ENCODE results near the gene MUC5B.
A peak's percentile ranks its signal among the peaks of the same experiment; 100 is the strongest.

The MUC5B gene

GRCh38 chr11:1303973-1304372 is 81.1 kb downstream of the MUC5B start:
- no peak for DNase-seq

- DNase-seq, result no peak
These were observed 81.5 kb downstream of the MUC5B start for GRCh38 chr11:1304380-1304779.

GRCh38 chr11:1305063-1305495 is 82.2 kb downstream of the MUC5B start:
- DNase-seq, result no peak

- no peak for DNase-seq
These were observed 82.7 kb downstream of the MUC5B start for GRCh38 chr11:1305501-1306056.

- no peak for DNase-seq
These were observed 83.6 kb downstream of the MUC5B start for GRCh38 chr11:1306186-1307162.

- DNase-seq, result no peak
These were observed 84.5 kb downstream of the MUC5B start for GRCh38 chr11:1307163-1307870.

- peak; percentile 9 for DNase-seq
These were observed 85.3 kb downstream of the MUC5B start for GRCh38 chr11:1307998-1308742.

GRCh38 chr11:1308743-1309497 is 86.1 kb downstream of the MUC5B start:
- DNase-seq, result no peak

GRCh38 chr11:1309498-1310317 is 86.8 kb downstream of the MUC5B start, which contains the start of gene TOLLIP:
TSS of gene TOLLIP (minus strand) at chr11:1309632. CDS start at chr11:1309498, 134 bp downstream.
- DNase-seq, result peak; percentile 92

GRCh38 chr11:1310318-1310687 is 87.4 kb downstream of the MUC5B start:
- no peak for DNase-seq

GRCh38 chr11:1310772-1311468 is 88.1 kb downstream of the MUC5B start:
- no peak for DNase-seq

Data from fibroblast of upper back skin (primary cell).